NCI-H524 (cell line): Measurements from ENCODE around the gene CYP4X1.
"Not testable (repeated sequence)": the region's sequence is repeated elsewhere in the genome, so short reads cannot be mapped to it uniquely, and the experiment has no call there.

Source experiments
- DNase-seq, 2 experiments: peaks; one replicate each; lab custom pipeline; 2025; lab: John Stamatoyannopoulos, UW

CYP4X1 gene

DNA sequence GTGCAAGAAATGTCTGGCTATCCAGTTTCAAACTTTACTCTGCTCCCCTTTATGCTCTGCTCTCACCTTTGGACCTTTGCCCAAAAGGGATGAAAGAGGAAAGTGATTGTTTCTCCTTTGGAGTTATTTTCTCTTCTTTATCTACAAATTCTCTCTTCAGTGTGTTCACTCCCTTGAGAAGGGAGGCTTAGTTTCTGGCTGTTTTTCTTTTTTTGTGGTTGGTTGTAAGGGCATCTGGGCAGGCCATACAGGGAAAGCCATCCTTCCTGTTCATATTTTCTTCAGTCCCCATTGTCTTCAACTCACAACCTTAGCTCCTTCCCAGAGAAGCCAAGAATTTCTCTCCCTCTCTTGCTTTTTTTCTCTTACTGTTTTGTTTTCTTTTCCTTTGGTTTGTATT is 46.0 kb downstream of the CYP4X1 start:
- DNase-seq, result not testable (repeated sequence)

DNA sequence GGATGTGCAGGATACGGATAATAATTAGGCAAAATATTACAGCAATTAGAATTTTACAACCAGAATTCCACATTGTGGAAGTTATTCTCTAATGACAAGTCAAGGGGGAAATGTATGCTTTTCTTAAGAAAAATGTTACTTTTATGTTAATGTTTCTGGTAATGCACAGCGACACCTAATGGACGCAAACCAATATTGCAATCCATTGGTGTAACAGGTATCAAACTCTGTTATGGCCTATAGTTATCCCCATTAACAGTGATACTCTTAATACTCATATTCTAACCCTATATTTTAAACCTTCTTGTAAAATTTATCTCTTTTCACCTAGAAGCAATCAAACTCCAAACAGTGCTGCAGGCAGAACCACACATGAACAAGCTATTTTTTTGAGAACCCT is 65.9 kb downstream of the CYP4X1 start:
- DNase-seq, result peak in 1 of 2 experiments; percentile 31

GRCh38 chr1:47091476-47091875 is 68.0 kb downstream of the CYP4X1 start:
- DNase-seq, result not testable (repeated sequence)
